Measurements from ENCODE around the gene MRPL39.

DNA sequence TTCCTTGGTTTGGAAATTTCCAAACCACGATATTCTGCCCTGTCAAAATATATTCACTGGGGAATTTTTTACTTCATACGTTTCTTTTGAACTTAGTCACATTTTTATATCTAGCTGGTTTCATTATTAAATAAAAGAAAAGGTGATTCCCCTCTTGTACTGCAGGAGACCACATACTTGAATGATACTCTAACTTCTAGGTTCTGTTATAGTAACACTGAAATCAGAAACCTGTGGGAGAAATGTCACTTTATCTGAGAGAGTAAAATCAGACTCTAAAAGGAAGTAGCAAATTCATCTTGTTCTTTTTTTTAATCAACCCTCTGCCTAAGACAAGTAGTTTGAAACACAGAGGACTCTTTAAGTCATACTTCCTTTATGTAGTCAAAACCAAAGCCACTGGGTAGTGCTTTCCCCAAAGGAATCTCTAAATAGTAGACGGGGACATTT, 34.4 kb downstream of the MRPL39 start:
- TF ChIP-seq, protein P1, sequence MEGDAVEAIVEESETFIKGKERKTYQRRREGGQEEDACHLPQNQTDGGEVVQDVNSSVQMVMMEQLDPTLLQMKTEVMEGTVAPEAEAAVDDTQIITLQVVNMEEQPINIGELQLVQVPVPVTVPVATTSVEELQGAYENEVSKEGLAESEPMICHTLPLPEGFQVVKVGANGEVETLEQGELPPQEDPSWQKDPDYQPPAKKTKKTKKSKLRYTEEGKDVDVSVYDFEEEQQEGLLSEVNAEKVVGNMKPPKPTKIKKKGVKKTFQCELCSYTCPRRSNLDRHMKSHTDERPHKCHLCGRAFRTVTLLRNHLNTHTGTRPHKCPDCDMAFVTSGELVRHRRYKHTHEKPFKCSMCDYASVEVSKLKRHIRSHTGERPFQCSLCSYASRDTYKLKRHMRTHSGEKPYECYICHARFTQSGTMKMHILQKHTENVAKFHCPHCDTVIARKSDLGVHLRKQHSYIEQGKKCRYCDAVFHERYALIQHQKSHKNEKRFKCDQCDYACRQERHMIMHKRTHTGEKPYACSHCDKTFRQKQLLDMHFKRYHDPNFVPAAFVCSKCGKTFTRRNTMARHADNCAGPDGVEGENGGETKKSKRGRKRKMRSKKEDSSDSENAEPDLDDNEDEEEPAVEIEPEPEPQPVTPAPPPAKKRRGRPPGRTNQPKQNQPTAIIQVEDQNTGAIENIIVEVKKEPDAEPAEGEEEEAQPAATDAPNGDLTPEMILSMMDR (conservative IDR thresholded peaks at IDR 0.05) = no peak
- no peak for TF ChIP-seq EZH2 (IDR thresholded peaks at IDR 0.05; ENCODE audit: low read depth)

All from PC-9 (cell line).